ENCODE measurements around the gene NPNT. TPM values are rescaled to one million over a fixed set of nuclear protein-coding genes. Genes with fewer than 3 reads are reported as not detected.

The NPNT gene
- total RNA-seq, 1 donor from 2014 or later, result not detected

GRCh38 chr4:105896984-105897775 lies 1.9 kb downstream of the NPNT start:
- Mint-ChIP-seq H3K36me3 (ENCODE audit: low read depth, unreplicated experiment) (no peaks in the 10 kb centered on the region), H3K4me1 (ENCODE audit: unreplicated experiment) (peaks cover 4% of the 10 kb centered on the region), H3K27me3 (ENCODE audit: unreplicated experiment) (peaks cover 20% of the 10 kb centered on the region), H3K27ac (ENCODE audit: unreplicated experiment) (no peak overlapping the region), H3K4me3 (ENCODE audit: unreplicated experiment) (no peak overlapping the region), H3K9me3 (ENCODE audit: unreplicated experiment) (no peaks in the 10 kb centered on the region)
- DNase-seq (ENCODE audit: low spot score), result no peak
- TF ChIP-seq CTCF (IDR thresholded peaks at IDR 0.05; ENCODE audit: unreplicated experiment), result no peak

- Mint-ChIP-seq H3K27me3 (ENCODE audit: unreplicated experiment) (peaks cover 9% of the 10 kb centered on the region), H3K36me3 (ENCODE audit: low read depth, unreplicated experiment) (no peaks in the 10 kb centered on the region), H3K4me1 (ENCODE audit: unreplicated experiment) (peaks cover 4% of the 10 kb centered on the region), H3K4me3 (ENCODE audit: unreplicated experiment) (no peak overlapping the region), H3K9me3 (ENCODE audit: unreplicated experiment) (no peaks in the 10 kb centered on the region), H3K27ac (ENCODE audit: unreplicated experiment) (no peak overlapping the region)
- no peak for TF ChIP-seq CTCF (IDR thresholded peaks at IDR 0.05; ENCODE audit: unreplicated experiment)
- no peak for DNase-seq (ENCODE audit: low spot score)
These were observed 5.3 kb downstream of the NPNT start for GRCh38 chr4:105900541-105900940.

DNA sequence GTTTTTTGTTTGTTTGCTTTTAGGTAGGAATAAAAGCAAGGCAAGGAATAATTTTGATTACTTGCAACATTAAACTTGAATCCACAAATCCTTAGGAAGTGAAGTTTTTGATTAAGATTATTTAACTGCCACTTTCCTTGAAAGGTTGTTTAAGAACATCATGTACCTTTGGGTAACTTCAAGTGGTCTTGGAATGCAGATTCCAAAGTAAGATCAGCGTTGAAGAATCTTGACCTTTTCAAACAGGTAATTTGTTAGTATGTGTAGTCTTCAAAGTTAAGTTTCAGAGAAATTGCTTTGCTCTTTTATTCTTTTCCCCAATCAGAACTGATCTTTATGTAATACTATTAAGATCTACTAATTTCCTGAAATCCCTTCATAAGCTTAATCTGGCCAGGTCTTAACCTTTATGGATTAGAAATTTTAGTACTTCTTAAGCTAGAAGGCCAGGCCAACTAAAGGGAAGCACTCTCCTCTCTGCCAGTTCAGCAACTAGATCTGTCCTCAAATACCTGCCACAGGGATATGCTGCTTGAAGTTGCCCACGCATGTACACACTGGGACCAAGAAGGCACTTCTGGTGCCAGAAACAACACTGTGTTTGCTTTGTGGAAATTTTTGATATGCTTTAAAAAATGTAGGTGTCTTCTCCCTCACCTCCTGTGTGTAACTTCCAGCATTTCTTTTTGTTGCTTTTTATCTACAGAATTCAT lies 7.4 kb downstream of the NPNT start:
- Mint-ChIP-seq H3K36me3 (ENCODE audit: low read depth, unreplicated experiment) (no peaks in the 10 kb centered on the region), H3K4me1 (ENCODE audit: unreplicated experiment) (no peaks in the 10 kb centered on the region), H3K9me3 (ENCODE audit: unreplicated experiment) (no peaks in the 10 kb centered on the region), H3K4me3 (ENCODE audit: unreplicated experiment) (no peak overlapping the region), H3K27me3 (ENCODE audit: unreplicated experiment) (peaks cover 4% of the 10 kb centered on the region), H3K27ac (ENCODE audit: unreplicated experiment) (no peak overlapping the region)
- DNase-seq (ENCODE audit: low spot score), result no peak
- TF ChIP-seq CTCF (IDR thresholded peaks at IDR 0.05; ENCODE audit: unreplicated experiment), result no peak

- no peaks in the 10 kb centered on the region for H3K27me3 Mint-ChIP-seq (ENCODE audit: unreplicated experiment)
- no peak for TF ChIP-seq CTCF (IDR thresholded peaks at IDR 0.05; ENCODE audit: unreplicated experiment)
- H3K27ac Mint-ChIP-seq (ENCODE audit: unreplicated experiment), result no peak overlapping the region
- no peaks in the 10 kb centered on the region for H3K36me3 Mint-ChIP-seq (ENCODE audit: low read depth, unreplicated experiment)
- DNase-seq (ENCODE audit: low spot score), result no peak
- H3K9me3 Mint-ChIP-seq (ENCODE audit: unreplicated experiment), result no peaks in the 10 kb centered on the region
- H3K4me3 Mint-ChIP-seq (ENCODE audit: unreplicated experiment), result no peak overlapping the region
- H3K4me1 Mint-ChIP-seq (ENCODE audit: unreplicated experiment), result no peaks in the 10 kb centered on the region
These were observed 14.6 kb downstream of the NPNT start for GRCh38 chr4:105909787-105910281.

GRCh38 chr4:105911426-105911825 lies 16.2 kb downstream of the NPNT start:
- no peaks in the 10 kb centered on the region for H3K36me3 Mint-ChIP-seq (ENCODE audit: low read depth, unreplicated experiment)
- no peak overlapping the region for H3K27ac Mint-ChIP-seq (ENCODE audit: unreplicated experiment)
- no peak for DNase-seq (ENCODE audit: low spot score)
- no peak for TF ChIP-seq CTCF (IDR thresholded peaks at IDR 0.05; ENCODE audit: unreplicated experiment)
- H3K9me3 Mint-ChIP-seq (ENCODE audit: unreplicated experiment), result no peaks in the 10 kb centered on the region
- no peak overlapping the region for H3K4me3 Mint-ChIP-seq (ENCODE audit: unreplicated experiment)
- H3K27me3 Mint-ChIP-seq (ENCODE audit: unreplicated experiment), result no peaks in the 10 kb centered on the region
- peaks cover 2% of the 10 kb centered on the region for H3K4me1 Mint-ChIP-seq (ENCODE audit: unreplicated experiment)

All from endothelial cell (in vitro differentiated cells).